ENCODE measurements around the gene CLEC1A.

Gene CLEC1A

GRCh38 chr12:10101648-10102220, 2.9 kb upstream of the CLEC1A start:
- no peak for DNase-seq (ENCODE audit: low spot score)

GRCh38 chr12:10101042-10101579, 2.3 kb upstream of the CLEC1A start:
- no peak for DNase-seq (ENCODE audit: low spot score)

DNA sequence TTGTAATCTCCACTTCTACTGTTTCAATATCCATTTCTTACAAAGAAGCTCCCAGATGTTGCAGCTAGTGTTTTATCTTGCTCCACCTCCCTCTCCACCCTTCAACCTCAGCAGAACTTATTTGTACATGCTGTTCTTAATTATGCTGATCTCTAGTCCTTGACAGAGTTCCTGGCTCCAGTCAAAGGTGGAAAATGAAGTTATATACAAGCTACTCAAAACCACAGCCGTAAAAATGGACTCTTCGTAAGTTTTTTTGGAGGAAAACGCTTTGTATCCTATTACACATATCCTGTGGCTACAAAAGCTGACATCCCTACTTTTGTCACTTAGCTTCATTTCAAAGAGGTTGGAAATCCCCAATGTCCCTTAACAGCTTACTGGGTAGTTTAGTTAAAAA, 1.3 kb downstream of the CLEC1A start:
- no peak for DNase-seq (ENCODE audit: low spot score)

- DNase-seq (ENCODE audit: low spot score), result no peak
Observed at GRCh38 chr12:10095971-10096370, 2.8 kb downstream of the CLEC1A start.

- no peak for DNase-seq (ENCODE audit: low spot score)
Observed at GRCh38 chr12:10094646-10095395, 4.0 kb downstream of the CLEC1A start.

GRCh38 chr12:10088955-10089900, 9.6 kb downstream of the CLEC1A start:
- DNase-seq (ENCODE audit: low spot score), result no peak

DNA sequence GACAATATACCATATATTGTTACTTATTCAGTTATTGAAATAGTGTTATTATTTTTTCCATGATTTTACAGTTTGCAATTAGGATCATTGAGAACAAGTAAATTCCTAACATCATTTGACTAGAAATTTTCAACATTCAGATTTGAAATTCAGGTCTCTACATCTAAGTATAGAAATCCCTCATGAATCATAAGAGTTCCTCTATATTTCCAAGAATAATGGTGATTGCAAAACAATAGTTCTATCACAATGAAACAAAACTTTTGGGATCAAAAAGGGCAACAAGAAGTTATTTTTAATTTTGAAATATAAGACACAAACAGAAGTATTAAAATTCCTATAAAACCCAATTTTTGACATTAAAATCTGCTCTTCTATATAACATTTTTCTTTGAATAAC, 10.8 kb downstream of the CLEC1A start:
- DNase-seq (ENCODE audit: low spot score), result no peak

GRCh38 chr12:10086387-10086786, 12.4 kb downstream of the CLEC1A start:
- DNase-seq (ENCODE audit: low spot score), result no peak

DNA sequence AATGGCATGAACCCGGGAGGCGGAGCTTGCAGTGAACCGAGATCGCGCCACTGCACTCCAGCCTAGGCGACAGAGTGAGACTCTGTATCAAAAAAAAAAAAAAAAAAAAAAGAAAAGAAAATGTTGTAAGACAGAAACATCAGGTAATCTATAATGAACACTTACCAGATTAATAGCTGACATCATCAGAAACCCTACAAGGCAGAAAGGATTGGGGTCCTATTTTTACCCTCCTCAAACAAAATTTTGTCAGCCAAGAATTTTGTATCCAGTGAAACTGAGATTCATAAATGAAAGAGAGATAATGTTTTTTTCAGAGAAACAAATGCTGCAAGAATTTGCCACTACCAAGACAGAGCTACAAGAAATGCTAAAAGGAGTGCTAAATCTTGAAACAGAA, 14.1 kb downstream of the CLEC1A start:
- DNase-seq (ENCODE audit: low spot score), result no peak

DNA sequence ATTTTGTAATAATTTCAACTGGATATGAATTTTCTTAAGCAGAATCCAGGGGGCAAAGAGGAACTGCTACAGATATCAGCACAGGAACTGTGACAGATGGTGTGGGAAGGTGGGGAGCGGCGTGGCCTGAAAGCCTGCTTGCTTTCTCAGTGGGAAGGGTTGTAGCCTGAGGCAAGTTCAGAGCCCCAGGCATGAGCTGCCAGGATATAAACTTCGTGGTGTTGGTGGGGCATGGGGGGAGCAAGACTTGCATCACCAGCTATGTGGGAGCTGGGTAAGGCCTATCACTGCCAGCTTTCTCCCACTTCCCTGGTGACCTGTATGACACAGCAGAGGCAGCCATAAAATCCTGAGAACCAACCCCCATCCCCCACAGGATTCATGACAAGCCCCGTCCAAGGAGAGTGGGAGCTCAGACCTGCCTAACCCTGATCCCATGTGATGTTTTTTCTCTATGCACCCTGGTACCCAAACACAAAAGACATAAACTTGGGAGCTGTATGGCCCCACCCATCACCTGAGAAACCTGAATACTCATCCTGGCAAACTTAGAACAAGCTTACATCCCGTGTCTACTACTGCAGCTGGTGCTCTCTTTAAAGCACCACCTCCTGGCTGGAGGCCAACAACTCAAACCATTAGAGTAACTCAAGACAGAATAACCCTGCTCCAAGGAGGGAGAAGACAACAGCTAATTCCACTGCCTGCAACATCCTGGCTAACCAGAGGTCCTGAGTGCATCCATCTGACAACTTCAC, 16.5 kb downstream of the CLEC1A start:
- peak; percentile 21 for DNase-seq (ENCODE audit: low spot score)

- no peak for DNase-seq (ENCODE audit: low spot score)
Observed at GRCh38 chr12:10075451-10075850, 23.3 kb downstream of the CLEC1A start.

DNA sequence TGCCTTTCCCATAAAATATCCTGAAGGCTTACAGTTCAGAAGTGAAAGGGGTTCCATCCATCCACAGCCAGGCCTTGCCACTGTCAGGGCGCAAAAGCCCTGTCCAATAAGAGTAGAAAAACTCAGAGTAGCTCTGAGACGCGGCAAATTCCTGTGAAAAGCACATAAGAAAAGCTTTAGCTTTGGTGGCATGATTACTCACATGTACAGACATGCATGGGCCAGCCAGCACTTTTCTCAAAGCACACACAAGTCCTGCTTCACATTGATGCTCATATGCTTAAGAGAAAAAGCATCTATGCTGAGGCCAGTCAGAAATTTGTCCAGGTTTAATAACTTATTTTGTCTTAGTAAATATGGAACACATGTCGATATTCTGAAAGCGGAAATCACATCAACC, 25.5 kb downstream of the CLEC1A start:
- DNase-seq (ENCODE audit: low spot score), result no peak

GRCh38 chr12:10072131-10072530, 26.7 kb downstream of the CLEC1A start:
- DNase-seq (ENCODE audit: low spot score), result no peak

DNA sequence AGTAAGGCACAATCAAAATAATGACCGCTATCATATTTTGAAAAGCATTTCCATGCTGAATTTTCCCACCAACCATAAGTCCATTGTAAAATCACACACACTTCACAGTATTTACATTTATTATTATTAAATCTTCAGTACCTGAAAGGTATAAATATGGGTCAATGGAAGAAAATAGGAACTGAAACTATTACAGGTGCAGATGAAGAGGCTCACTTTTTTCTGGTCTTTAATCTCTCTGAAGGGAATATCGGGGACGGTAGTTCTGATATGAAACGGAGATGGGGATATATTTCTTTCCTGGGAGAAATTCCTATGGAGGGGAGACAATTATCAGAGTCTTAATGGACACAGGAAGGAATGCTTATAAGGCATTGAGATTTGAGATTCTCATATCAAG, 28.4 kb downstream of the CLEC1A start:
- no peak for DNase-seq (ENCODE audit: low spot score)

- DNase-seq (ENCODE audit: low spot score), result no peak
Observed at GRCh38 chr12:10069976-10070375, 28.8 kb downstream of the CLEC1A start.

- DNase-seq (ENCODE audit: low spot score), result no peak
Observed at GRCh38 chr12:10069099-10069498, 29.7 kb downstream of the CLEC1A start.

DNA sequence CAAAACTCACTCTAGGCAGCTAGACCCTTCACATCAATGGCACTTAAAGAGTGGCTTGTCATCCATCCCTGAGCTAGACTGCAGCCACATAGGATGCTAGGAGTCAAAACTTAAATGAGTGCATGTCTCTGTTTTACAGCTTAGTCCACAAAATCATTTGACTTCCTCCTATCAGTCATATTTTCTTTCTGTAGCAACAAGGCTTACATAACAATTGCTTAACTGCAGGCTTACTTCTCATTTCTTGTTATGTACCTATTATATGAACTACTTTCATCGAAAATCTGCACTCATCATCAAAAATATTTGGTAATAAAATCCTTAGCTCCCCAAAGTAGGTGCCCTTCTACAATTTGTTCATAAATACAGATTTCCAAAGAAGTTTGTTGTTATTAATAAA, 30.1 kb downstream of the CLEC1A start:
- DNase-seq (ENCODE audit: low spot score), result no peak

DNA sequence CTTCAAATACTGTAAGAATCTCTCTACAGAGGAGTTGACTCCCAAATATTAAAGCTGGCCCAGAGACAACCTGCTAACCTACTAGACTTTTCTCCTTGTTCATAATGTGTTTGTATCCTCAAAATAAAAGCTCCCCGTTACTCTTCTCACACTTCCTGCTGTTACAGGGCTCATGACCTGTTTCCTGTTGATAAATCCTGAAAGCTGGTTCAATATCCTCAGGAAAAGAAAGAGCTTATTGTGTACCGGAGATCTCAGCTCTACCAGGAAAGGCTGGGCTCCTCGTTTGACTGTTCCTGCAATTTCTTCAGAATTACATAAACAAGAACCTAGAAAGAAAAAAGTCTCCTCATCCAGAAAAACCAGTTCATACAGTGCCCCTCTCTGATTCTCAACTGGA, 30.8 kb downstream of the CLEC1A start:
- DNase-seq (ENCODE audit: low spot score), result no peak

- DNase-seq (ENCODE audit: low spot score), result no peak
Observed at GRCh38 chr12:10067264-10067663, 31.5 kb downstream of the CLEC1A start.

DNA sequence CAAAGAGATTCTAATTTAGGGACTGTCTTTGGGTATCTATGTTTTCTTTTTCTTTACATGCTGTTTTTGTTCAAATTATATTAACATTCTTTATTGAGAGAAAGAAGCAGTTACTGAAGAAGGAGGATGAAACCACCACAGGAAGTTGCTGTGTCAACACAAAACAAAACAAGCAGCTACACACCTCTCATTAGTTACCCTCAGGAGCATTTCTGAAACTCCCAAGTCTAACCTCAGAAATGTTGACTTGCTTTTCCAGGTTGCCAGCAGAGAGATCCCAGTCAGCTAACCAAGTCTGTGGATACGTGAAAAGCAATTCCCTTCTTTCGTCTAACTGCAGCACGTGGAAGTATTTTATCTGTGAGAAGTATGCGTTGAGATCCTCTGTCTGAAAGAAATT, 33.5 kb downstream of the CLEC1A start:
- DNase-seq (ENCODE audit: low spot score), result no peak

DNA sequence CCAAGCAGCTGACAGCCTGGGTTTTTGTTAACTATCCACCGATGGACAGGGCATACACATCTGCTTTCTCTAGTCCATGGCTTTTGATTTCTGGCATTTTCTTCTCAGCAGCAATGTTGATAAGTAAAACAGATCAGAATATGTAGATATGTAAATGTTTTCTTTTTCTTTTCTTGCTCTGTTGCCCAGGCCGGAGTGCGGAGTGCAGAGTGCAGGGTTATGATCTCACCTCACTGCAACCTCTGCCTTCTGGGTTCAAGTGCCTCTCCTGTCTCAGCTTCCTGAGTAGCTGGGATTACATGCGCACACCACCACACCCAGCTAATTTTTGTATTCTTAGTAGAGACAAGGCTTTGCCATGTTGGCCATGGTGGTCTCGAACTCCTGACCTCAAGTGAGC, 40.4 kb downstream of the CLEC1A start:
- no peak for DNase-seq (ENCODE audit: low spot score)
